GM23248 (cell line): ENCODE data around the gene PEX11A. TPM values are rescaled to one million over a fixed set of nuclear protein-coding genes. Genes with fewer than 3 reads are reported as not detected.

Experiments
- DNase-seq: peaks from one replicate; pipeline ENCODE4 v3.0.0-alpha.2; 2015
- H2AFZ ChIP-seq: fragments of 200-600 bp; sonication (generic); 2 replicates; pipeline ENCODE4 v1.6.1; 2016; ENCODE audit warnings: antibody characterized with exemption
- H3F3A ChIP-seq: fragments of 200-600 bp; sonication (generic); 2 replicates; pipeline ENCODE4 v1.6.1; 2016; ENCODE audit warnings: mild to moderate bottlenecking, antibody characterized with exemption, mixed run types; ENCODE audit not compliant: insufficient read depth
- H3K27ac ChIP-seq: fragments of 200-600 bp; sonication (generic); 2 replicates; pipeline ENCODE4 v1.5.1; 2016; ENCODE audit warnings: mild to moderate bottlenecking
- H3K27me3 ChIP-seq: fragments of 200-600 bp; sonication (generic); replicated peaks from 2 replicates; pipeline ENCODE4 v1.6.1; 2016; ENCODE audit warnings: mild to moderate bottlenecking; ENCODE audit not compliant: insufficient read depth
- H3K36me3 ChIP-seq: fragments of 200-600 bp; sonication (generic); 2 replicates; pipeline ENCODE4 v1.6.1; 2016; ENCODE audit warnings: low read depth, mild to moderate bottlenecking
- H3K4me1 ChIP-seq: fragments of 200-600 bp; sonication (generic); 2 replicates; pipeline ENCODE4 v1.6.1; 2016; ENCODE audit warnings: mild to moderate bottlenecking; ENCODE audit not compliant: insufficient read depth
- H3K4me2 ChIP-seq: fragments of 200-600 bp; sonication (generic); one replicate; pipeline ENCODE4 v1.6.1; 2016; ENCODE audit warnings: mild to moderate bottlenecking; ENCODE audit not compliant: unreplicated experiment
- H3K4me3 ChIP-seq: fragments of 200-600 bp; sonication (generic); 2 replicates; pipeline ENCODE4 v1.5.1; 2016; ENCODE audit warnings: mild to moderate bottlenecking
- H3K79me2 ChIP-seq: fragments of 200-600 bp; sonication (generic); 2 replicates; pipeline ENCODE4 v1.6.1; 2016; ENCODE audit warnings: mild to moderate bottlenecking; ENCODE audit not compliant: insufficient read depth
- H3K9ac ChIP-seq: fragments of 200-600 bp; sonication (generic); 2 replicates; pipeline ENCODE4 v1.6.1; 2016; ENCODE audit warnings: mild to moderate bottlenecking
- H3K9me2 ChIP-seq: fragments of 200-600 bp; sonication (generic); 2 replicates; pipeline ENCODE4 v1.6.1; 2016; ENCODE audit warnings: mixed run types, mild to moderate bottlenecking, moderate library complexity; ENCODE audit not compliant: insufficient read depth
- H3K9me3 ChIP-seq: fragments of 200-600 bp; sonication (generic); one replicate; pipeline ENCODE4 v1.6.1; 2017; ENCODE audit warnings: low read depth
- H4K20me1 ChIP-seq: fragments of 200-600 bp; sonication (generic); 2 replicates; pipeline ENCODE4 v1.6.0; 2016; ENCODE audit not compliant: insufficient read depth
- EZH2 ChIP-seq: fragments of 200-600 bp; sonication (generic); IDR thresholded peaks from 2 replicates; pipeline ENCODE4 v1.6.1; 2018; ENCODE audit warnings: antibody characterized with exemption, mild to moderate bottlenecking; ENCODE audit not compliant: insufficient read depth, poor library complexity, severe bottlenecking
- EZH2phosphoT487 ChIP-seq: fragments of 200-600 bp; sonication (generic); IDR thresholded peaks from 2 replicates; pipeline ENCODE4 v1.6.1; 2018; ENCODE audit warnings: antibody characterized with exemption, moderate library complexity, mild to moderate bottlenecking, low read depth; ENCODE audit not compliant: insufficient read depth
- WGBS, 2 experiments: methylation state at CpG; one replicate each; pipeline ENCODE4 v1.1.6; 2015 to 2017; ENCODE audit warnings: low lambda C conversion rate in 2 of 2, low coverage in 1 of 2; ENCODE audit errors: missing lambda C conversion rate in 2 of 2; 5-methylcytosine and 5-hydroxymethylcytosine counted together
- in situ Hi-C: fragments of 300-500 bp; cut with MboI; formaldehyde crosslinking; loops from 2 replicates; pipeline ENCODE4 v1.15.0; 2020
- polyA plus RNA-seq: library from polyadenylated mRNA; unstranded; fragments of >200 nt; fragmentation: Nextera tagmentation; extraction: Ambion mirVana; gene quantifications from 2 replicates; pipeline ENCODE4 v1.2.1, GENCODE V29; 2016
- total RNA-seq: library from RNA; depleted of rRNA; stranded (reverse); fragments of >200 nt; shearing (Covaris generic); gene quantifications from 2 replicates; pipeline ENCODE4 v1.2.3, GENCODE V29; 2014

The PEX11A gene
- total and polyA plus RNA-seq, 2 experiments from 2014 or later = 5.3 to 5.4 TPM

DNA sequence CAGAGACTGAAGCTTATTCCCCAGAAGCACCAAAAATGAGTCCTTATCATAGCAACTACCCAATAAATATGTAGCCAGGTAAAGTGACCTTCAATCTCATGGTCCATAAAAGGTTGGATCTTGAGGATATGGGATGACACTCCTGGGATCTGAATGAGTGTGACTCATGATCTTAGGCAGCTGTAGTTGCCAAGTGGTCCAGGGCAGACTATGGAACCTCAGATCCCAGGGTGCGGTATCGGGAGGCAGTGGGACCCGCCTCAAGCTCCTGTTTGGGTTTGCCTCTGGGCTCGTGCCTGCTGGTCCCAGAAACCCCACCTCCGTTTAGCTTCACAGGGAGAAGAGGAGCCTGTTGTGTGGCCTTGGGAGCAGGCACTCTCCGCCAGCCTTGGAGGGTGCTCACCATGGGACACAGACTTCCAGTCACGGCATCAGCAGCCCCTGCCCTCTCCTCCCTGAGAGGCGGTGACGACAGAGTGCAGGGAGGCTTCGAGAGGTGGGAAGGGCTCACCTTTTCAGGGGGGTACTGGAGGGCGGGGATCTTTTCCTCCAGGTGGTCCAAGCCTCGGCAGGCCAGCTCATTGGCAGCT lies 19.5 kb downstream of the PEX11A start:
- H3K27me3 ChIP-seq = no peaks in the 10 kb centered on the region
- in situ Hi-C loops = no loop called here
- DNase-seq = no peak
- H4K20me1 ChIP-seq = no peaks in the 10 kb centered on the region
- H3K4me1 ChIP-seq = no peaks in the 10 kb centered on the region; the same call in 1 of the 2 replicates
- H3F3A ChIP-seq = no peaks in the 10 kb centered on the region
- TF ChIP-seq EZH2 = no peak
- no peak for TF ChIP-seq EZH2phosphoT487
- H3K36me3 ChIP-seq = no peaks in the 10 kb centered on the region
- no peaks in the 10 kb centered on the region for H3K9me2 ChIP-seq
- H3K9ac ChIP-seq = no peak overlapping the region
- H3K4me2 ChIP-seq = no peak overlapping the region
- no peaks in the 10 kb centered on the region for H3K79me2 ChIP-seq
- H2AFZ ChIP-seq = no peak overlapping the region
- H3K9me3 ChIP-seq = no peaks in the 10 kb centered on the region
- H3K27ac ChIP-seq = no peak overlapping the region
- H3K4me3 ChIP-seq = no peak overlapping the region
- WGBS, 2 experiments = 68% methylated on average over 12 of the region's 12 CpGs

DNA sequence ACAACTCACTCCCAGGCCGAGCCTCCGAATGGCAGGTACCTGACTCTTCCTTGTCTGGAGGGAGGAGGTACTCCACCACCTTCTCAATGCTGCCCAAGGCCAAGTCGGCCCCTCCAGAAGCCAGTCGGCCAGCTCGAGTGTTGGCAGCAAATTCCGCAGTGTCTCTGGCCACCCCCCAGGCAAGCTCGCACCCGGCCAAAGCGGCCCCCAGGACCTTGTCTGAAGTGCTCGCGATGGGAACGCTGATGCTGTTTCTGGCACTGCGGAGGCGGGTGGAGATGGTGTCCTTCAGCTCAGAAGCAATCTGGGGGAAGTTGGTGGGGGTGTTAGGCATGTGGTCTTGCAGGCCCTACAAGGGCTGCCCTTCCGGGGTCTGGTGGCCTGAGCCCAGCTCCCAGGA lies 20.6 kb downstream of the PEX11A start:
- Histone ChIP-seq H3K4me3 (no peak overlapping the region), H3K27me3 (no peaks in the 10 kb centered on the region), H3K27ac (no peak overlapping the region), H3K9me2 (no peaks in the 10 kb centered on the region), H4K20me1 (no peaks in the 10 kb centered on the region), H3K79me2 (no peaks in the 10 kb centered on the region), H2AFZ (no peak overlapping the region), H3K9me3 (no peaks in the 10 kb centered on the region), H3K4me1 (peaks cover 4% of the 10 kb centered on the region), H3K4me2 (no peak overlapping the region), H3K36me3 (no peaks in the 10 kb centered on the region), H3F3A (peaks cover 3% of the 10 kb centered on the region), H3K9ac (no peak overlapping the region)
- 80 to 84% methylated on average over 15 of the region's 15 CpGs for WGBS, 2 experiments
- DNase-seq = no peak
- in situ Hi-C loops = no loop called here
- TF ChIP-seq EZH2 (no peak), EZH2phosphoT487 (no peak)

DNA sequence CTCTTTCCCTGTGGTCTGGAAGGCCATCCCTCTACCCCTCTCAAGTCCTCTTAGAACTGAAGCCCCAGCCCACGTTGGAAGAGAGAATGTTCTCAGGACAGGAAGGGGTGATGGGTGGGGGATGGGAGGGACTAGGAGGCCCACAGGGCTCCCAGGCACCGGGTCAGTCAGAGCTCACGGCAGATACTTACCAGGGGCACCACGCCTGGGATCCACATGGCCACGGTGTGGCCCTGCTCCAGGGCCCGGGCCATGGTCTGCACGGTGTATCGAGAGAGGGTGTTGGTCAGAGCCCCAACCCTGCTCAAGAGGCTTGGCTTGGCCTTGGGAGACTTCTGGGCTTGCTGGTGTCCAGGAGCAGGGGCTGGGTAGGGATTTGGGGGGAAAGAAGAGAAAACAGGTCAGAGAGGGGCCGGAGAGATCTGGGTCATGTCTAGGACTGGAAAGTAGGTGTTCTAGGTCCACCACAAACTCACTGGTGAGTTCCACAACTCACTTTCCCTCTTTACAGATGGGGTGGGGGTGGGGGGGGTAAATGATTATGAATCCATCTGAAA lies 21.2 kb downstream of the PEX11A start:
- Histone ChIP-seq H3K4me3 (no peak overlapping the region), H3K4me1 (peaks cover 9% of the 10 kb centered on the region), H4K20me1 (no peaks in the 10 kb centered on the region), H3K27me3 (no peaks in the 10 kb centered on the region), H3K36me3 (no peaks in the 10 kb centered on the region), H3K79me2 (no peaks in the 10 kb centered on the region), H2AFZ (no peak overlapping the region), H3K9me3 (no peaks in the 10 kb centered on the region), H3K27ac (no peak overlapping the region), H3F3A (peaks cover 8% of the 10 kb centered on the region), H3K4me2 (no peak overlapping the region), H3K9me2 (no peaks in the 10 kb centered on the region), H3K9ac (no peak overlapping the region)
- no peak for DNase-seq
- WGBS, 2 experiments = 74 to 83% methylated on average over 8 to 9 of the region's 9 CpGs
- TF ChIP-seq EZH2phosphoT487 (no peak), EZH2 (no peak)
- in situ Hi-C loops = no loop called here

DNA sequence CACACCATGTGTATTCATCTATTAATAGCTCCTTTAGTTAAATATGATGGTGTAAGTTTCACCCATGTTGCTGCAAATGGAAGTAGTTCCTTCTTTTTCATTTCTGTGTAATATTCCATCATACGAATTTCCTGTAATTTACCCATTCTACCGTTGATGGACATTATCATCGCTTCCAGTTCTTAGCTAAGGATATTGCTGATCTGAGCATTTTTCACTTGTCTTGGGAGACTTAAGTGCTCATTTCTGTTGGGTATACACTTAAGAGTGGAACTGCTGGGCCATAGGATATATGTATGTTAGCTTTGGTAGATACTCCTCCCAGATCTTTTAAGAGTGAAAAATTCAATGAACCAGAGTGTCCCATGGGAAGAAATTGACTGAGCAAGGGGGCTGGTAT lies 22.4 kb downstream of the PEX11A start:
- H3K9me2 ChIP-seq = no peaks in the 10 kb centered on the region
- in situ Hi-C loops = no loop called here
- H3K4me1 ChIP-seq = peaks cover 13% of the 10 kb centered on the region
- H2AFZ ChIP-seq = no peak overlapping the region
- H3K27ac ChIP-seq = no peak overlapping the region
- no peak overlapping the region for H3K4me2 ChIP-seq
- no peaks in the 10 kb centered on the region for H4K20me1 ChIP-seq
- no peaks in the 10 kb centered on the region for H3K36me3 ChIP-seq
- H3K4me3 ChIP-seq = no peak overlapping the region
- H3K79me2 ChIP-seq = no peaks in the 10 kb centered on the region
- no peak overlapping the region for H3K9ac ChIP-seq
- no peaks in the 10 kb centered on the region for H3K27me3 ChIP-seq
- no peaks in the 10 kb centered on the region for H3K9me3 ChIP-seq
- TF ChIP-seq EZH2phosphoT487 = no peak
- no peak for TF ChIP-seq EZH2
- no peak for DNase-seq
- WGBS, 2 experiments = 83 to 86% methylated on average over 3 of the region's 3 CpGs
- peaks cover 11% of the 10 kb centered on the region for H3F3A ChIP-seq

DNA sequence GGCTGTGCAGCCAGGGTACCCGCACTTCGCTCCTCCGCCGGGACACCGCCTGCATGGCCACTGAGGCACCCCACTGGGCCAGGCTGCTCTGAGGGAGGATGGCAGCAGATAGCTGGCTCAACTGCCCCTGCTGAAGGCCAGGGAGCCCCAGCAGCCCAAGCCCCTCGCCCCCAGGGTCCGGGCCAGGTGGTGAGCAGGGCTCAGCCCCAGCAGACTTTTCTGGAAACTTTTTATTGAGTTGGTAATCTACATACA lies 22.9 kb downstream of the PEX11A start:
- Histone ChIP-seq H3K4me3 (no peak overlapping the region), H3K4me1 (peaks cover 17% of the 10 kb centered on the region), H3K9me2 (no peaks in the 10 kb centered on the region)

More for the DNA sequence above, 22.9 kb downstream of the PEX11A start:
- H2AFZ ChIP-seq = no peak overlapping the region
- no peaks in the 10 kb centered on the region for H4K20me1 ChIP-seq
- TF ChIP-seq EZH2 = no peak
- TF ChIP-seq EZH2phosphoT487 = no peak
- no peaks in the 10 kb centered on the region for H3K36me3 ChIP-seq
- no peak overlapping the region for H3K27ac ChIP-seq
- H3K9ac ChIP-seq = no peak overlapping the region
- H3K4me2 ChIP-seq = no peak overlapping the region
- in situ Hi-C loops = no loop called here
- WGBS, 2 experiments = 87 to 93% methylated on average over 7 of the region's 7 CpGs
- peaks cover 12% of the 10 kb centered on the region for H3F3A ChIP-seq
- no peaks in the 10 kb centered on the region for H3K79me2 ChIP-seq
- no peaks in the 10 kb centered on the region for H3K27me3 ChIP-seq
- no peak for DNase-seq
- no peaks in the 10 kb centered on the region for H3K9me3 ChIP-seq
